Fibroblast of lung (primary cell): Measurements from ENCODE around the gene REPS1.

Experiments
- EZH2 ChIP-seq: IDR thresholded peaks from 2 replicates; pipeline ENCODE4 v1.5.1; 2012; ENCODE audit warnings: low read length, control low read depth, mild to moderate bottlenecking; ENCODE audit errors: missing control alignments
- TF ChIP-seq, protein P1 (sequence below), 2 donors: IDR thresholded peaks in 1 of 2; conservative IDR thresholded peaks in 1 of 2; 1 replicate in 1 of 2; 2 replicates in 1 of 2; pipeline ENCODE4 v1.5.1; 2011 to 2012; ENCODE audit warnings: low read length in 2 of 2, control low read depth in 1 of 2, inconsistent platforms in 1 of 2, low read depth in 1 of 2, mild to moderate bottlenecking in 1 of 2

- TF ChIP-seq, protein P1, sequence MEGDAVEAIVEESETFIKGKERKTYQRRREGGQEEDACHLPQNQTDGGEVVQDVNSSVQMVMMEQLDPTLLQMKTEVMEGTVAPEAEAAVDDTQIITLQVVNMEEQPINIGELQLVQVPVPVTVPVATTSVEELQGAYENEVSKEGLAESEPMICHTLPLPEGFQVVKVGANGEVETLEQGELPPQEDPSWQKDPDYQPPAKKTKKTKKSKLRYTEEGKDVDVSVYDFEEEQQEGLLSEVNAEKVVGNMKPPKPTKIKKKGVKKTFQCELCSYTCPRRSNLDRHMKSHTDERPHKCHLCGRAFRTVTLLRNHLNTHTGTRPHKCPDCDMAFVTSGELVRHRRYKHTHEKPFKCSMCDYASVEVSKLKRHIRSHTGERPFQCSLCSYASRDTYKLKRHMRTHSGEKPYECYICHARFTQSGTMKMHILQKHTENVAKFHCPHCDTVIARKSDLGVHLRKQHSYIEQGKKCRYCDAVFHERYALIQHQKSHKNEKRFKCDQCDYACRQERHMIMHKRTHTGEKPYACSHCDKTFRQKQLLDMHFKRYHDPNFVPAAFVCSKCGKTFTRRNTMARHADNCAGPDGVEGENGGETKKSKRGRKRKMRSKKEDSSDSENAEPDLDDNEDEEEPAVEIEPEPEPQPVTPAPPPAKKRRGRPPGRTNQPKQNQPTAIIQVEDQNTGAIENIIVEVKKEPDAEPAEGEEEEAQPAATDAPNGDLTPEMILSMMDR (conservative IDR thresholded peaks at IDR 0.05 in 1 of 2, IDR thresholded peaks at IDR 0.05 in 1 of 2; ENCODE audit: low read depth in 1 of 2, low read length in 2 of 2) = no peak
- no peak for TF ChIP-seq EZH2
Observed at GRCh38 chr6:138957903-138958302, 30.1 kb downstream of the REPS1 start.
